Placental pericyte (primary cell): Measurements from ENCODE around the gene CTSZ. TPM values are rescaled to one million over a fixed set of nuclear protein-coding genes. Genes with fewer than 3 reads are reported as not detected.

Experiments used
- total RNA-seq: library from RNA; depleted of rRNA; stranded (reverse); fragments of >200 nt; gene quantifications from 2 replicates; pipeline ENCODE4 v1.2.3, GENCODE V29; 2012

The CTSZ gene
- 134 and 156 TPM in 2 replicates for total RNA-seq

GRCh38 chr20:59006864-59007664, at the start of gene CTSZ:
Gene CTSZ, minus strand, starts transcription at chr20:59007254. Its CDS starts 126 bp downstream, at chr20:59007128.

DNA sequence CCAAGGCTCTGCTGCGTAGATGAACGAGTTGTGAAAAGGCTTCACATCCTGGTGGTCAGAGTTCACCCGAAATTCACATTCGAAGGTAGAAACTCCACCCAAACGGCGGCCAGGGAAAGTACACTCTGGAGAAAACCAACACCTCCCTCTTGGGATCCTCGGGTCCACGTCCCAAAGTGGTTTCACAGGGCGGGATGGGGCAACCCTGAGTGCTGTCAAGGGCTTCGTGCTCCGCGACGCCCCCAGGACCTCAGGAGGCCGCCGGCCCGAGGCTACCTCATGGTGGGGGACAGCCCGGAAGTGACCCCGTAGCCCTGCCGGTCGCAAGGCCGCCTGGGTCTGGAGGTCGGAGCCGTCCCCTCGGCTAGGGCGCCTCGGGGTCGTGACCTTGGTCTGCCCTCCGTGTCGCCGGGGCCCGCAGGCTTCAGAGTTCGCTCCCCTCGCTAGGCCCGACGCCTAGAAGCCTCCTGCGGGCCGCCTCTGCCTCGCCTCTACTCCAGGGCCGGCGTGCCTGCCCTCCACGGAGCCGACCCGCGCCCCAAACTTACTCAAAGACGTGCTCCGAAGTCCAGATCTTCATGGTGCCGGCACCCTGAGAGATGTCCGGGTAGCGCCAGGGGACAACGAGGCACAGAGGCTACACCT, 35.2 kb upstream of the CTSZ start, which contains the start of gene PRELID3B:
TSS of gene PRELID3B (minus strand) at position 636 of the 645 bp plus-strand sequence. CDS start at position 580, 56 bp downstream.

GRCh38 chr20:59032023-59032712, 25.1 kb upstream of the CTSZ start, which contains the start of gene ATP5F1E:
Gene ATP5F1E, minus strand, starts transcription at chr20:59032335. Its CDS starts 84 bp downstream, at chr20:59032251.

DNA sequence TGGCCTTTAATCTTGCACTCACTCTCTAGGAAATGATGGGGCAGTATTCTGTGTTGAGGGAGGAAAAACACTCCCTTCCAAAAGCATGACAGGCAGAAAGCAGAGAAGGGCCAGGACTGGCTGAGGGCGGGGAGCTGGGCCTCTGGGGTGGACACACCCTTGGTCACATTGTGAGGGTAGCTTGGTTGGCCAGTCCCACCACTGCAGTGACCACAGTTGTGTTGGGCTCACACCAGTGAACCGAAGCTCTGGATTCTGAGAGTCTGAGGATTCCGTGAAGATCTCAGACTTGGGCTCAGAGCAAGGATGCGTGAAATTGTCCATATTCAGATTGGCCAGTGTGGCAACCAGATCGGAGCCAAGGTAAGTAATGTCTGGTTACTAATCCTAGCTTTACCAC, 12.2 kb upstream of the CTSZ start, which contains the start of gene TUBB1:
TSS of gene TUBB1 (plus strand) at position 213 of the 400 bp plus-strand sequence. CDS start at position 307, 94 bp downstream.

GRCh38 chr20:58980711-58981627, 26.1 kb downstream of the CTSZ start, which contains the start of gene NELFCD:
Gene NELFCD, plus strand, starts transcription at chr20:58981256. Its CDS starts 54 bp downstream, at chr20:58981310.

Other genes with a start within 250 kb of the CTSZ start
- 0.44 and 1.0 TPM in 2 replicates for gene GNAS-AS1, start 156.4 kb downstream of the CTSZ start, total RNA-seq
- gene GNAS, start 154.5 kb downstream of the CTSZ start, total RNA-seq: 357 and 892 TPM in 2 replicates
- 51.9 and 66.9 TPM in 2 replicates for gene NELFCD, start 26.0 kb downstream of the CTSZ start, total RNA-seq
- not detected in 2 replicates for gene TUBB1, start 12.2 kb upstream of the CTSZ start, total RNA-seq
- 16.6 and 18.3 TPM in 2 replicates for gene ATP5F1E, start 25.1 kb upstream of the CTSZ start, total RNA-seq
- 80.6 and 84.9 TPM in 2 replicates for gene PRELID3B, start 35.5 kb upstream of the CTSZ start, total RNA-seq
- gene ZNF831, start 156.6 kb upstream of the CTSZ start, total RNA-seq: not detected in 2 replicates